Activated CD8-positive, alpha-beta memory T cell treated with anti-CD3 and anti-CD28 coated beads, Interleukin-2, amount 50 U/mL, for 24 hours (primary cell): ENCODE results near the gene CYFIP2.
A peak's percentile ranks its signal among the peaks of the same experiment; 100 is the strongest.
"Not testable (repeated sequence)": the region's sequence is repeated elsewhere in the genome, so short reads cannot be mapped to it uniquely, and the experiment has no call there.

Experiments used
- DNase-seq: peaks from one replicate; pipeline ENCODE4 v3.0.0-alpha.2; 2020; ENCODE audit errors: extremely low read depth

Gene CYFIP2

GRCh38 chr5:157390133-157390532 is 124.2 kb downstream of the CYFIP2 start:
- no peak for DNase-seq

GRCh38 chr5:157390551-157391297 is 124.8 kb downstream of the CYFIP2 start:
- DNase-seq = peak; percentile 53

- DNase-seq = no peak
These were observed 132.4 kb downstream of the CYFIP2 start for GRCh38 chr5:157398305-157398704.

GRCh38 chr5:157400741-157401495 is 135.0 kb downstream of the CYFIP2 start:
- no peak for DNase-seq

- no peak for DNase-seq
These were observed 149.9 kb downstream of the CYFIP2 start for GRCh38 chr5:157415838-157416237.

- not testable (repeated sequence) for DNase-seq
These were observed 153.6 kb downstream of the CYFIP2 start for GRCh38 chr5:157419521-157419920.

GRCh38 chr5:157429920-157430319 is 164.0 kb downstream of the CYFIP2 start:
- DNase-seq = not testable (repeated sequence)

- no peak for DNase-seq
These were observed 165.7 kb downstream of the CYFIP2 start for GRCh38 chr5:157431544-157432200.

GRCh38 chr5:157434096-157434495 is 168.2 kb downstream of the CYFIP2 start:
- no peak for DNase-seq

GRCh38 chr5:157443041-157443549 is 177.2 kb downstream of the CYFIP2 start:
- DNase-seq = no peak

- no peak for DNase-seq
These were observed 178.3 kb downstream of the CYFIP2 start for GRCh38 chr5:157444224-157444623.
